HG03175 (cell line): Measurements from ENCODE around the gene TBX15.
"Not testable (repeated sequence)": the region's sequence is repeated elsewhere in the genome, so short reads cannot be mapped to it uniquely, and the experiment has no call there.

ENCODE experiments used
- ATAC-seq: cut with Tn5 transposase; IDR thresholded peaks from one replicate; pipeline ENCODE4 v1.9.1; 2021; ENCODE audit warnings: mild to moderate bottlenecking, moderate library complexity; ENCODE audit not compliant: unreplicated experiment

The TBX15 gene

DNA sequence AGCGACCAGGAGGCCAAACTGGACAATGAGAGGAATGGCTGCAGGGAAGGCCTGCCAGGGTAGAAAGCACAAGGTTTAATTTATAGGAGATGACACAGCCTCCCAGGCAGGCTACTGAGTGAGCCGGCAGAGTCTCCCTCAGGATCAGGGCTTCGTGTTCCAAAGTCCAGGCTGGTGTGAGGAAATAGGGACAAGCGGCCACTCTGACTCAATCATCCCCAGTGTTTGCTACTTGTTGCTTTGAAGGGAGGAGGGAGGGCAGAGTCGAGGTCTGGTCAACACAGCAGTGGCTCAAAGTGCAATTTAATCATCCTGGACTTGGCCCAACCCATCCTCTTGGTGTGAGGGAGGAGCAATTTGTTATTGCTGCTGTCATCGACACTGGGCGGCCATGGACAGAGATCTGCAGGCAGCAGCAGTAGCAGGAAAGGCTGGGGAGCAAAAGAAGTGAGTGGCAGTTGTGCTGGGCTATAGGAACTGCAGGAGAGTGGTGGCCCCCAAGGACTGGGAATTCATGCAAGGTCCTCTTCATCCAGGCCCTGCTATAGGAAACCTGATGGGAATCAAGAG, 27.5 kb downstream of the TBX15 start:
- peak; percentile 3 for ATAC-seq

DNA sequence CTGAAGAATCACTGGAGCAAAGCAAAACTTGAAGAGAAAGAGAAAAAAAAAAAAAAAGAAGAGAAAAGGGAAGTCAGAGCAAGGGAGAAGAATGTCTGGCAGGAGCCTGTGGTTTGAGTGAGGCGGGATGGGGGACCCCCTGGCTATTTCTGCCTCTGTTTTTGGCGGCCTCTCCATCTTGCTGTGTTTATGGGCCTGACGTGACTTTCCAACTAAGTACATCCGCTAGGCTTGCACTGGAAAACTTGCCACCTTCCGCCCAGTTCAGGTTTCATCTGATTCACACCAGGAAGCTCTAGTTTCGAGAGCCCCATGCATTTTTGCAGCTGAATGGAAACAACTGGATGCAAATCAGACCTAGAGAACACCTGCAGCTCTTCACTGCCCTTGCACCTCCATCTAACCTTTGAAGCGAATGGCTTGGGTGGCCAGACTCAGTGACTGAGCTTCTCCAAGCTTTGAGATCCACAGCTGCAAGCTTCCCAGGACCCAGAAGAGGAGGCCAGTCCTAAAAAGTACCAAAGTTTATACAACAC, 28.0 kb downstream of the TBX15 start:
- peak; percentile 83 for ATAC-seq

DNA sequence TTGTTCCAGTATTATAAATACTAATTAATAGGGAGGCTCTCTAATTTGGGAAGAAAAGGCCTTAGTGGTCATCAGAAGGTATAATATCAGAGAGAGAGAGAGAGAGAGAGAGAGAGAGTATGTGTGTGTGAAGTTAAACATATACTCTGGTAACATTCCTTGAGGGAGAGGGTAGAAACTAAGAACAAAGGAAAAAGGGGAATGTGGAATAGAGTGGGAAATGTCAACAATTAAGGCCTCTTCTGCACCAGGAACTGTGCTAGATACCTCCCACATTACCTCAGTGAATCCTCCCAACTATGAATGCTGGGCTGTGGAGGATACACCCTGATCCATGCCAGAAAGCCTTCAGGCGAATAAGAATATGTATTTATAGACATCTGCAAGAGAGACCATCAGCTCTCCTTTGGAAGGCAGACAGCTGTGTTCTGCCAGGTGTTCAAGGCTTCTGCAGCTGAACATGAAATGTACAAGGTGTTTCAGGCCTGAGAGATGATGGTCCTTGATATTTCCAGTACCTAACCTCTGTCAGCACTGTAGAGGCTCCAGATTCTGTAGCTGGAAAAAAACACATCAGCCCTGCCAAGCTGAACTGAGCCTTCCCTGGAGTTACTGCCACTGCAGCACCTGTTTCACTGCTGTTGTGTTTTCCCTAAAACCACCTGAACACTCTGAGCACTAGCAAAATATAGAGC, 29.1 kb downstream of the TBX15 start:
- no peak for ATAC-seq

DNA sequence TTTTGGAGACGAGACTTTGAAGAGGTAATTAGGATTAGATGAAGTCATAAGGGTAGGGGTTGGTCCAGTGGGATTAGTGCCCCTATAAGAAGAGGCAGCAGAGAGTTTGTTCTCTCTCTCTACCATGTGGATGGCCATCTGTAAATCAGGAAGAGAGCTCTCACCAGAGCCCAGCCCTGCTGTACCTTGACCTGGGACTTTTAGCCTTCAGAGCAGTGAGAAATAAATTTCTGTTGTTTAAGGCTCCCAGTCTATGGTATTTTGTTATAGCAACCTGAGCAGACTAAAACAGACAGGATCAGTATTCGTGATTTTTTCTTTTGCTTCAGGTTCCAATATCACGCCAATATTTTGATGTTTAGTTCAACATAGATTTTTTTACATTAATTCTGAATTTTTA, 30.0 kb downstream of the TBX15 start:
- ATAC-seq = no peak

DNA sequence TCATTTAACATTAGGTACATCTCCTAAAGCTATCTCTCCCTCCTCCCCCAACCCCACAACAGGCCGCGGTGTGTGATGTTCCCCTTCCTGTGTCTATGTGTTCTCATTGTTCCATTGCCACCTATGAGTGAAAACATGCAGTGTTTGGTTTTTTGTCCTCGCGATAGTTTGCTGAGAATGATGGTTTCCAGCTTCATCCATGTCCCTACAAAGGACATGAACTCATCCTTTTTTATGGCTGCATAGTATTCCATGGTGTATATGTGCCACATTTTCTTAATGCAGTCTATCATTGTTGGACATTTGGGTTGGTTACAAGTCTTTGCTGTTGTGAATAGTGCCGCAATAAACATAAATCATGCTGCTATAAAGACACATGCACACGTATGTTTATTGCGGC, 30.6 kb downstream of the TBX15 start:
- ATAC-seq = not testable (repeated sequence)

DNA sequence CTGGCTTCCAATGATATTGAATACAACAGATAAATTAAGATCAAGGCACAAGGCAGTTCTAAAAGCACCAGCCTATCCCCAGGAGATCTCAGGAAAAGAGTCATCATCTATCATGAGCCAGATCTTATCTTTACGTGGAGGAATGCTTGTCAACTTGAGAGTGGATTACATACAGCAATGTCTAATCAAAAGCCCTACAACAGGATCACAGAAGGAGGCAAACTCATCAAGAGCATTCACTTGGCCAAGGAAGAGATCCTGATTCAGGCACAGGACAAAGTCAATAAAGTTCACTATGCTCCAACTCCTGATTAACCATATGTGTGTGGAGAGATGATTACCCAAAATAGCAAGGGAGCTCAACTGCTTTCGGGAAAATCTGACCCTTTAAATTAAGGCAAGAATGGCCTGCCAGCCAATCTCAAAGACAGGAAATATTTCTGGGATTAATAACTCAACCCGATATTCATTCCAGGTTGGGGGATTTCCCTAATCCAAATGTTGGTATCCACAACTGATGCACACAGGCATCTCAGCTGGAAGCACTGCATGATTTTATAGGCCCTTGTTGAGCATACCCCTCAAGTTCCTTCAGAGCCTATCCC, 33.7 kb downstream of the TBX15 start:
- ATAC-seq = no peak

DNA sequence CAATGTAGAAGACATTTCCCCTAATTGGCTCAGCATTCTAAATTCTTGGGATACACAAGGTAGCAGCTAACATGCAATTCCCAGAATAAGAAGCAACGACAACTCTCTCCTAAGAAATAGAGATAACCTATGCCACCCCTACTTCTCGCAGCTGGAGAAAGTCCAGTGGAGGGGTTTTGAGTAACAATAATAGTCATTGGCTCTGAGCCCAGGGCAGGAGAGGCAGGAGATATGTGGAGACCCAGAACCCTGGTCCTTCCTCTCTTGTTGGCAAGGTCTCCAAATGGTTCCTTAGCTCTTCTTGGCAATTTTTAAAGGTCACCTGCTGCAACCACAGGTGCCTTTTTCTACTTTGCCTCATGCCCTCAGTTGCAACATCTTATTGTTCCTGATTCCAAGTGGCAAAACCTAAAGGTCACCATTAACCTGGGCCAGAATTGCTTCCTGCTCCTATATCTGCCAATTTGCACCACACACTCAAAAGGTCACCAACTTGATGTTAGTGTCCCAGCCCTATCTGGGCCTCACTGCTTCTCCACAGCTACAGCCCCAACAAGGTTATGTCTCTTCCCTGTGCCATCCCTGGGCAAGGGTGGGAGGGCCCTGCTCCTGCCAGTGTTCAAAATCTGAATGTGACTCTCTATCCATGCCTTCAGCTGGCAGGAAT, 36.7 kb downstream of the TBX15 start:
- ATAC-seq = no peak

DNA sequence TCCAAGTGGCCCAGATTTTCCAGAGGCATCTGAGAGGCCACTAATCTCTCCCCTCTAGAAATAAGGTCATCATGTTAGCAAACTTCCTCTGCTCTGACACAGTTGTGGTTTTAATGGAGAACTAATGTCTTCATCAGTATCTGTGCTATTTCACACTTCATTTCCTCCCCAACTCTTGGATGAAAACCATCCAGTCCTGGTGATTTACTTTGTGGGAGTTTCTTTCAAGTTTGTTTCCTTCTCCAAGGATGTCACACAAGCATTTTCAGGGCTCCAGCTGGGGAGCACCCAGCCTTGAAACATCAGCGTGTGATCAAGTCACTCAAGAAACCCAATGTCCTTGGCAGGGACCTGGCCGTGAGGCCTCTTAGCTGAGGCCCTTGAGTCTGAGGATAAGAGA, 38.8 kb downstream of the TBX15 start:
- ATAC-seq = no peak

DNA sequence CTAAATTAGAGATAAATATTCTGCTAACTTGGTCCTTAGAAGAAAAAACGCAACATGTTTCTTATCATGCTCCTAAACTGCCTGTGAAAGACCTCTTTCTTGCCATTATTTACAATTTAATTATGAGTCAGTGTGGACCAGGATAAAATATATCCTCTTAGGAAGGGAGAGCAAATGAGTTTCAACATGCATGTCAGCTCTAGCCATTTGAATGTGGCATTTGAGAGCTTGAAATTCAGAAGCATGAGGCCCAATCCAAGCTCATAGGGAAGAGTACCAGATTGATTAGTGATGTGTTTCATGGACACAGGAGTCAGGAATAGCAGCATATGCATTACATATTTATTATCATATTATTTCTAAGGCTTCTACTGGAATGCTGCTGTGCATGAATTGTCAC, 39.3 kb downstream of the TBX15 start:
- ATAC-seq = no peak

DNA sequence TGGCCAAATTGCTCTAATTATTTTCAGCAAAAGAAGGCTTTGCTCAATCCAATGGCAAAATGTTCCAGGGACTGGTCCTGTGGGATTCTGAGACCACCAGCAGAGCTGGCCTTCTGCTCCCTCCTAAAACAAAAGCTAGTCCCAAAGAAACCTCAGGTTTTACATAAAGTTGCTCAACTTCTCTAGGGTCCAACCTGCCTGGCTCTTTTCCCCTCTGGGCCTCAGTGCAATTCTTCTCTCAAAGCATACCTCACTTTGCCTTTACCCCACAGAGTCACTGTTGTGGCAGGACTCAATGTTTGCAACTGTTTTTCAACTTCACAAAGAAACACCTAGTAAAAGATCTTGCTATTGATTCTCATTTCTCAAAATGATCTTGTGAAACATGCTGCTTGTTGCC, 39.8 kb downstream of the TBX15 start:
- ATAC-seq = no peak

DNA sequence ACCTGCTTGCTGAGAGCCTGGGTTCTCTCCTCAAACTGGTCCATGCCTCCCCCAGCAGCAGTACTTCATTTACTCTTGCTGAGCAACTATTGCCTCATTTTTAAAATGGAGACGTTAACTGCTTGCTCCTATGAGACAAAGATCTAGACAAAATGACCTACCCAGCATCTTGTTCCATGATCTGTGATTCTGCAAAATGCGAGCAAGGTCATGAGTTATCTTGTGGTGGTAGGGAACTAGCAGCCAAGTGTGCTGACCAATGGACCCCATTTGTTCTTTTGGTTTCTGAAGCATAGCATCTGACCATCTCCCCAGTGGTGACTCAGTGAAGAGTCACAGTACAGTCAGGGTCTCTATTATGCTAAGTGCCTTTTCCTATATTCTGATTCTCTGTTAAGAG, 40.4 kb downstream of the TBX15 start:
- no peak for ATAC-seq

DNA sequence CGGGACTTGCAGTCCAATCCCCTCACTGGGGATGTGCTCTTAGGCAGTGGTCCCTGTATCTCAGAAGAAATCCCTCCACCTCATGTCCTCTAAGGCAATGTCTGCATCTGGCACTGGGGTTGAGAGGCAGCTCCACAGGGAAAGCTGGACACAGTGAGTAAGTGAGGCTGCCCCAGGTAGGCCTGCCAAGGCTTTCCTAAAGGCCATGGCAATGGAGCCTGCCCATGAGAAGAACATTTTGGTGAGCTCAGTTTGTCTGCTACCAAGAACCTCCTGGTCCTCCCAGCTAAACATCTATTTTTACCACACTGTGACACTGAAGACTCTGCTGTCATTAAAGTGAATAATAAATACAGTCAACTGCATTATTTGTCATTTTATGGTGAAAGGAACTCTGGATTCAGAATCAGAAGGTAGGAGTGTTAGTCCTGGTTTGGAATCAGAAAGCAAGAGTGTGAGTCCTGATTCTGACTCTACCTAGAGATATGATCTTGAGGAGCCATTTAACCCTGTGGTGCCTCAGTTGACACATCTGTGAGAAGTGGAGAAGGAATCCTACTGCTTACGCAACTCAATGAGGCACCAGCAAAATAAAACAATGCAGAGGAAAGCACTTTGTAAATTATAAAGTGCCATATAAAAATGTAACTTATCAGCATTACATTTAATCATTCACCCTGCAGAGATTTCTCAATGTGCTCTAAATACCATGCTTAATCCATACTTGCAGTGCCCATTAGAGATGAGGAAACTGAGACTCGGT, 41.0 kb downstream of the TBX15 start:
- ATAC-seq = no peak

DNA sequence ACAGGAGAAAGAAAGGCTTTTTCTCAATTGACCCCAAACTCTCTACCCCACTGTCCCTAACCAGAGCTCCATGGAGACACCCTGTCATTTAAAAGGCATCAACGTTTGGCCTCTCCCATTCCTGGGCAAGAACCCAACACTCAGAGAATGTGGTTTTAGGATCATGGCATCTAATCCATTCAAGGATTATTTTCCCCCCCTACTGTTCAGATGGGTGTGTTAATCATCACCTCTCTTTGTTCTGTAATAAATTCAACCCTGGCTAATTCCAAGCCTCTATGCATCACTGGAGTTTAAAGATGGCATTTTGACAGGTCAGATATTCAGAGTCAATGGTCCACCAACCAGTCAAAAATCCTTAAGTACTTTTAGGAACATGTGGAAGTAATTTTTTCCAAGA, 42.7 kb downstream of the TBX15 start:
- no peak for ATAC-seq

DNA sequence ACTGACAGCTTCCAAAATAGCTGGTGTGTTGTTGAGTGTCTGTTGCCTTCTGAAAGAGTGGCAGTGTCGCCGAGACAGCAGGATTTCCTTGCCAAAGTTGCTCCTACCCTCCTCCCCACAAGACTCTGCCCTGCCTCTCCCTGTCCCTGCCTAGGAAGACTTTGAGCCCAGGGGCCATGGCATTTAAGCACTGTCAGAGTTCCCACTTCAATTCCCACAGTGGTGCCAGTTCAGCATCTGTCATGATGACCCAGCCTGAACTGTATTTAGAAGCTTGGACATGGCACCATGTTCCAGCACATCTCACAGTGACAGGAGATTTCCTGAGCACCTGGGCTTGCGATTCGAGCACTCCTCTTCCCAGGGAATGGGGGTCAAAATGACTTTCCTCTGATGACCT, 43.6 kb downstream of the TBX15 start:
- ATAC-seq = no peak

DNA sequence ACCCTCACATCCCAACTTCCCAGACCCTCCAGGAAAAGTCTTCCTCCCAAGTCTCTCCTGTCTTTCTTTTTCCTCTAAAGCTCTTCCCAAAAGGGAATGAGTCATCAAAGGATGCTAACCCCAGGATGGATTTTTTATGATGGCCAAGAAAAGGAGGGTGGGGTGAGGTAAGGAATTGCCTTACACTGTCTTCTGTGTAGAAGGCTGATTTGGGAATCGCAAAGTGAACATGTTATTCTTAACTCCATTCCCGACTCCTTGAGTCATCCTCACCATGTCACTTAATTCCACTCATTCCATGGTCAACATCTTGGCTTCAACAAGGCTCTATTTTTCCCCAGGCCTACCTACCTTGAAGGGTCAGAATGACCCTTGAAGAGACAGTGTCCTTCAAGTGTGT, 44.0 kb downstream of the TBX15 start:
- no peak for ATAC-seq

DNA sequence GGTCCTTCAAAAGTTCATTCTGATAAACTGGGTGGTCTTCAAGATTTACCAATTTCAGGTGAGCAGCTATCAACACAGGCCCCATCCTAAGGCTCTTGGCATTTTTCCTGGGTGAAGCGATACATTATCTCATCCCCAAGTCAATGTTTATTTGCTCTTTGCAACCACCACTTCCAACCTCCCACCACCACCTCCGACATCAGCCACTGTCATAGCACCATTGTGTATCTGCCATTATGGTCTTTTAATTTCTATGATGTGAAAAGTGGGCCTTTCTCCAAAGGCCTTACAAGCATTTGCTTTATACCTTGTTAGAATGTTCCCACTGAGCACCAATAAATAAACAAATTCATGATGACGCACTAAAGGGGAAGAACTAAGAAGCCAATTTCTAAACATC, 47.2 kb downstream of the TBX15 start:
- ATAC-seq = no peak

DNA sequence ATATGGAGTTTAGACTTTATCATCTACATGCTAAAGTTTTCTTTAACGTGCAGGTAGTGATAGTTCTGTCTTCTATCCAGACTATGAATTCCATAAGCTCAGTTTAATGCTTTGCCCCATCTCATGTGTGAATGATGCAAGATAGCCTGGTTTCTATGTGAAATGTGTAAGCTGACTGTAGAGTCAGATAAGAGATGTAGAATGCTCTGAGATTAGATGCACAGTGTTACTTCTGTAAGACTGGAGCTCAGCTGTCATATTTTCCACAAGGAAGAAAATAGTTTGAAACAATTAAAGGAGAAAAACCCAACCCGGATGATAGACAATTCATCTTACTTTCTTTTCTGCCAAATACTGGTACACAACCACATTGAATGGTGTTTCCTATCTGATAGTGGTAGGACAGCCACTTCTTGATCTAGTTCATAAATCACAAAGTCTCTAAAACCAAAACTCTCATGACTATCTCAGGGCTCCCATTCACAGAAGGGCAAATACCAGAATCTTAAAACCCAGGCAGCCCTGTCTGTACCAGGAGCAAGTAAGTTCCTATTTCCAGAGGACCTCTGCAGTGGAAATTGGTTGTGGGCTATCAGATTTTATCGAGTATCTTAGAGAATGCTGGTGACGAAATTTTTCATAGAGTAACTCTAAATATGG, 50.6 kb downstream of the TBX15 start:
- no peak for ATAC-seq

DNA sequence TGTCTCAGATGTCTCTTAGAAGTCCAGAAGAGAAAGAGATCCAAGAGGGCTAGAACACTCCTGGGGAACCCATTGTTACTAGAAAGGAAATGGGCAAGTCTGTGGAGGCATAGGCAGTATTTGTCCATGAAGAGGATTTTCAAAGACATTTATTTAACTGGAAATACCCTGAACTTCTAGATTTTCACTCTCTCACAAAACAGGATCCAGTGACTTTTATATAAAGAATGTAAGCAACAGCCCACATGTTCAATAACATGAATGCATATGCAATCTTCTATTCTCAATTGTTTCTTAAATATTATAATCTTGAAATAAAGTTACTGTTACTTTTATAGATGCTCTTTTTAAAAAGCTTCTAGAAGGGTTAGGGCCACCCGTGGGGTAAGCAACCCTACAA, 53.4 kb downstream of the TBX15 start:
- ATAC-seq = no peak

DNA sequence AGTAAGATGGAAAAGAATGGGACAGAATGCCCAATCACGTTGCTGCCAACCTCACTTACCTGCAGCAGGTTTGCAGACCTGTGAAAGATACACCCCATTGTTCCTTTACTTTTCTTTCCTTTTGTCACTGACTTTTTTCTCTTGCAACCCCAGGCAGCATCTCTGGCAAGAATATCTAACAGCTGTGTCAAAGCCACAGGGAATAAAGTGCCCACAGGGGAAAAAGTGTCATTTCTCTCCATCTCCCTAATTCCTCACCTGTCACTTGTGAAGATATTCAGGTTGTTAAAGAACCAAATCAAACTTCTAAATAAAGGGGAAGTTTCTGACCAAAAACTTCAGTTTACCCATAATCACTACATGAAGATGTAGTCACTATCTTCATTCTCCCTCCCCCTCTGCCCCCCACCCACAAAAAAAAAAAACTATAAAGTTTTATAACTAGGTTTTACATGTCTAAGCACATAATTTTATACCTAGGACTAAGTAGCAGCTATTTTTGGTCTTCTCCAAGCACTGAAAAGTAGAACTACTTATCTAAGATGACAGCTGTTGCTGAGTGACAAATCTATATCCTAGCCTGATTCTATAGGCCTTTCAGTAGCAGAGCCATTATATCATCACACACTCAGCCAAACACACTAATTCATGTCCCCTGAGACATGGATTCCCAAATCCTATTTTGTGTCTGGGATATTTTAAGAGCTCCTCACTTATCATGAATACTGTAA, 54.9 kb downstream of the TBX15 start:
- ATAC-seq = no peak

DNA sequence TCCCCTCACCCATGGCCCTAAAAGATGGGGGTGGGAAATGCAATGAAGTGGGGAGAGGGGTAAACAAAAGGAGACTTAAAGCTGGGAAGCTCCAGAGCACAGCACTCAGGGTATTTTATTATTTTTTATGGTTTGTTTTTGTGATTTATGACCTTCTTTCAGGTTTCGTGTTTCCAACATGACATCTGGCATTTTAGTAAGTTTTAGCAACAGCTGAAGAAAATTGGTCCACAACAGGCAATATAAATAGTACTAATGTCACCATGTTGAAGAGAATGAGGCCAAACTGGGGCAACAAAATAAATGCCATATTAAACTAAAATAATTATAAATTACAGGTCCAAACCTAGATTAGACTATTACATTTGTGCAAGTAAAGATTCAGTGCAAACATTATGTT, 56.3 kb downstream of the TBX15 start:
- no peak for ATAC-seq
